HepG2 (cell line): ENCODE results near the gene MGA. TPM values are rescaled to one million over a fixed set of nuclear protein-coding genes. Genes with fewer than 3 reads are reported as not detected.

Experiments used
- HOXA9 ChIP-seq: sonication (generic); formaldehyde crosslinking; IDR thresholded peaks from 2 replicates; pipeline ENCODE4 v1.8.1; 2022; ENCODE audit warnings: missing genetic modification reagents, mild to moderate bottlenecking, moderate library complexity, borderline replicate concordance
- KAT2B ChIP-seq: fragments of 150-350 bp; IDR thresholded peaks from 2 replicates; pipeline ENCODE4 v1.6.1; 2014; ENCODE audit warnings: low read depth, low read length, borderline replicate concordance
- KDM4B ChIP-seq: sonication (generic); formaldehyde crosslinking; IDR thresholded peaks from 2 replicates; pipeline ENCODE4 v1.4.0; 2020; ENCODE audit warnings: missing genetic modification reagents
- KLF12 ChIP-seq: sonication (generic); formaldehyde crosslinking; IDR thresholded peaks from 2 replicates; pipeline ENCODE4 v1.4.0; 2020; ENCODE audit warnings: missing genetic modification reagents, borderline replicate concordance
- MTF1 ChIP-seq: sonication (generic); formaldehyde crosslinking; IDR thresholded peaks from 2 replicates; pipeline ENCODE4 v1.5.0; 2020; ENCODE audit warnings: missing genetic modification reagents
- ZFP36L2 ChIP-seq: sonication (generic); formaldehyde crosslinking; IDR thresholded peaks from 2 replicates; pipeline ENCODE4 v1.4.0; 2020; ENCODE audit warnings: missing genetic modification reagents
- ZKSCAN8 ChIP-seq: IDR thresholded peaks from 2 replicates; pipeline ENCODE4 v1.6.1; 2016; ENCODE audit warnings: borderline replicate concordance, missing genetic modification reagents, missing compliant biosample characterization
- ZNF605 ChIP-seq: sonication (generic); formaldehyde crosslinking; IDR thresholded peaks from 2 replicates; pipeline ENCODE4 v1.8.0; 2022; ENCODE audit warnings: mild to moderate bottlenecking, missing genetic modification reagents
- ZNF773 ChIP-seq: sonication (generic); formaldehyde crosslinking; IDR thresholded peaks from 2 replicates; pipeline ENCODE4 v1.4.0; 2020; ENCODE audit warnings: missing genetic modification reagents, borderline replicate concordance
- polyA plus RNA-seq, 8 experiments: library from polyadenylated mRNA; depleted of rRNA in 3 of 8; stranded (reverse) in 7 of 8; unstranded in 1 of 8; fragments of >200 nt; fragmentation: Illumina TruSeq in 4 of 8; extraction: Trizol in 4 of 8; gene quantifications; 2 replicates each; pipeline versions ENCODE4 v1.2.1 to v1.2.3, GENCODE V29; 2011 to 2016; ENCODE audit warnings: low read depth in 4 of 8, missing spikeins in 1 of 8, mixed read lengths in 1 of 8; ENCODE audit not compliant: insufficient read depth in 1 of 8
- total RNA-seq, 5 experiments: library from RNA; depleted of rRNA; stranded (reverse); fragments of >200 nt; fragmentation: Illumina TruSeq; extraction: Trizol; gene quantifications; 2 replicates each; pipeline ENCODE4 v1.2.3, GENCODE V29; 2016; ENCODE audit warnings: low read depth in 1 of 5
- TF ChIP-seq, protein P1 (sequence below), 2 experiments: sonication (generic) in 1 of 2; formaldehyde crosslinking in 1 of 2; IDR thresholded peaks; 2 replicates each; pipeline versions ENCODE4 v1.4.0 to v1.6.1; 2016 to 2020; ENCODE audit warnings: borderline replicate concordance in 1 of 2, low read depth in 1 of 2, mild to moderate bottlenecking in 1 of 2, missing genetic modification reagents in 1 of 2
- TF ChIP-seq, protein P2 (sequence below): sonication (generic); formaldehyde crosslinking; IDR thresholded peaks from 2 replicates; pipeline ENCODE4 v1.4.0; 2020; ENCODE audit warnings: missing genetic modification reagents
- TF ChIP-seq, protein P3 (sequence below): fragments of 450-650 bp; IDR thresholded peaks from 2 replicates; pipeline ENCODE4 v1.6.1; 2017
- TF ChIP-seq, protein P4 (sequence below): sonication (generic); formaldehyde crosslinking; IDR thresholded peaks from 2 replicates; pipeline ENCODE4 v1.4.0; 2020; ENCODE audit warnings: mild to moderate bottlenecking, missing genetic modification reagents

MGA gene
- total and polyA plus RNA-seq, 2 of the 13 experiments (the other 11 are each of a cell fraction or from before 2014, with no cell fraction given): 5.3 to 59.0 TPM

DNA sequence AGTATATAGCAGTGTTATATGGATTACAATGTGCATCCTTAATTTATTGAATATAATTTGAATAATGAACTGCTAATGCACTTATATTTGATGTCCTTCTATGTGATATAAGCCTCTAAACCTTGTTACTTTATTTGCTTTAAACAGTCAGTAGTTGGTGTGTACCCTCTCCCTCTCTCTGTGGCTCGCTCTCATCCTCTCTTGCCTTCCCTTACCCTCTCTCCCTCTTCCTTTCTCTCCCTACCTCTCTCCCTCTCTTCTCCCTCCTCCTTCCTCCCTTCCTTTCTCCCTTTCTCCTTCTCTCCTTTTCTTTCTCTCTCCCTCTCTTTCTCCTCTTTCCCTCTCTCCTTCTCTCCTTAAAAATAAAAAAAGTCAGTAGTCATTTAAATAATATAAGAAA lies 28.9 kb downstream of the MGA start (continued):
- TF ChIP-seq, protein P1, sequence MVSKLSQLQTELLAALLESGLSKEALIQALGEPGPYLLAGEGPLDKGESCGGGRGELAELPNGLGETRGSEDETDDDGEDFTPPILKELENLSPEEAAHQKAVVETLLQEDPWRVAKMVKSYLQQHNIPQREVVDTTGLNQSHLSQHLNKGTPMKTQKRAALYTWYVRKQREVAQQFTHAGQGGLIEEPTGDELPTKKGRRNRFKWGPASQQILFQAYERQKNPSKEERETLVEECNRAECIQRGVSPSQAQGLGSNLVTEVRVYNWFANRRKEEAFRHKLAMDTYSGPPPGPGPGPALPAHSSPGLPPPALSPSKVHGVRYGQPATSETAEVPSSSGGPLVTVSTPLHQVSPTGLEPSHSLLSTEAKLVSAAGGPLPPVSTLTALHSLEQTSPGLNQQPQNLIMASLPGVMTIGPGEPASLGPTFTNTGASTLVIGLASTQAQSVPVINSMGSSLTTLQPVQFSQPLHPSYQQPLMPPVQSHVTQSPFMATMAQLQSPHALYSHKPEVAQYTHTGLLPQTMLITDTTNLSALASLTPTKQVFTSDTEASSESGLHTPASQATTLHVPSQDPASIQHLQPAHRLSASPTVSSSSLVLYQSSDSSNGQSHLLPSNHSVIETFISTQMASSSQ (IDR thresholded peaks at IDR 0.05; ENCODE audit: low read depth): no peak
- TF ChIP-seq, protein P1 (CRISPR knock-in tag; IDR thresholded peaks at IDR 0.05; ENCODE audit: borderline replicate concordance): no peak
- TF ChIP-seq ZNF773 (CRISPR knock-in tag) (no peak), KLF12 (CRISPR knock-in tag) (no peak), HOXA9 (no peak), ZFP36L2 (CRISPR knock-in tag) (no peak), KAT2B (no peak), ZKSCAN8 (CRISPR knock-in tag) (no peak), KDM4B (CRISPR knock-in tag) (no peak), MTF1 (CRISPR knock-in tag) (no peak), ZNF605 (CRISPR knock-in tag) (no peak)
- TF ChIP-seq, protein P2, sequence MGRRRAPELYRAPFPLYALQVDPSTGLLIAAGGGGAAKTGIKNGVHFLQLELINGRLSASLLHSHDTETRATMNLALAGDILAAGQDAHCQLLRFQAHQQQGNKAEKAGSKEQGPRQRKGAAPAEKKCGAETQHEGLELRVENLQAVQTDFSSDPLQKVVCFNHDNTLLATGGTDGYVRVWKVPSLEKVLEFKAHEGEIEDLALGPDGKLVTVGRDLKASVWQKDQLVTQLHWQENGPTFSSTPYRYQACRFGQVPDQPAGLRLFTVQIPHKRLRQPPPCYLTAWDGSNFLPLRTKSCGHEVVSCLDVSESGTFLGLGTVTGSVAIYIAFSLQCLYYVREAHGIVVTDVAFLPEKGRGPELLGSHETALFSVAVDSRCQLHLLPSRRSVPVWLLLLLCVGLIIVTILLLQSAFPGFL: no peak
- TF ChIP-seq, protein P3, sequence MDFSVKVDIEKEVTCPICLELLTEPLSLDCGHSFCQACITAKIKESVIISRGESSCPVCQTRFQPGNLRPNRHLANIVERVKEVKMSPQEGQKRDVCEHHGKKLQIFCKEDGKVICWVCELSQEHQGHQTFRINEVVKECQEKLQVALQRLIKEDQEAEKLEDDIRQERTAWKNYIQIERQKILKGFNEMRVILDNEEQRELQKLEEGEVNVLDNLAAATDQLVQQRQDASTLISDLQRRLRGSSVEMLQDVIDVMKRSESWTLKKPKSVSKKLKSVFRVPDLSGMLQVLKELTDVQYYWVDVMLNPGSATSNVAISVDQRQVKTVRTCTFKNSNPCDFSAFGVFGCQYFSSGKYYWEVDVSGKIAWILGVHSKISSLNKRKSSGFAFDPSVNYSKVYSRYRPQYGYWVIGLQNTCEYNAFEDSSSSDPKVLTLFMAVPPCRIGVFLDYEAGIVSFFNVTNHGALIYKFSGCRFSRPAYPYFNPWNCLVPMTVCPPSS: no peak
- TF ChIP-seq, protein P4, sequence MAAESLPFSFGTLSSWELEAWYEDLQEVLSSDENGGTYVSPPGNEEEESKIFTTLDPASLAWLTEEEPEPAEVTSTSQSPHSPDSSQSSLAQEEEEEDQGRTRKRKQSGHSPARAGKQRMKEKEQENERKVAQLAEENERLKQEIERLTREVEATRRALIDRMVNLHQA (CRISPR knock-in tag): no peak
